Skeletal muscle satellite cell (primary cell): ENCODE data around the gene ARHGDIB.

ENCODE experiments used
- H3K27me3 ChIP-seq: 2 replicates; pipeline ENCODE4 v1.7.0; 2013; ENCODE audit warnings: low read length; ENCODE audit not compliant: control insufficient read depth, insufficient read depth
- H3K36me3 ChIP-seq: 2 replicates; pipeline ENCODE4 v1.7.0; 2013; ENCODE audit warnings: mild to moderate bottlenecking, control low read depth, low read length; ENCODE audit not compliant: insufficient read depth
- H3K4me1 ChIP-seq: 2 replicates; pipeline ENCODE4 v1.7.0; 2013; ENCODE audit warnings: low read length; ENCODE audit not compliant: control insufficient read depth, insufficient read depth
- H3K4me2 ChIP-seq: 2 replicates; pipeline ENCODE4 v1.7.0; 2013; ENCODE audit warnings: mild to moderate bottlenecking, low read length
- H3K4me3 ChIP-seq: 2 replicates; pipeline ENCODE4 v1.7.0; 2013; ENCODE audit warnings: low read length
- H3K9ac ChIP-seq: 2 replicates; pipeline ENCODE4 v1.7.0; 2013; ENCODE audit warnings: mild to moderate bottlenecking, low read depth, low read length, moderate library complexity
- H3K9me3 ChIP-seq: replicated peaks from 2 replicates; pipeline ENCODE4 v1.7.0; 2013; ENCODE audit warnings: mild to moderate bottlenecking, control low read depth, low read length

ARHGDIB gene

GRCh38 chr12:14941369-14941768 lies 20.0 kb downstream of the ARHGDIB start:
- H3K9me3 ChIP-seq: no peaks in the 10 kb centered on the region
- H3K27me3 ChIP-seq: no peaks in the 10 kb centered on the region
- no peak overlapping the region for H3K4me2 ChIP-seq
- H3K4me1 ChIP-seq: peaks cover 4% of the 10 kb centered on the region
- no peak overlapping the region for H3K9ac ChIP-seq
- no peak overlapping the region for H3K4me3 ChIP-seq
- no peaks in the 10 kb centered on the region for H3K36me3 ChIP-seq

DNA sequence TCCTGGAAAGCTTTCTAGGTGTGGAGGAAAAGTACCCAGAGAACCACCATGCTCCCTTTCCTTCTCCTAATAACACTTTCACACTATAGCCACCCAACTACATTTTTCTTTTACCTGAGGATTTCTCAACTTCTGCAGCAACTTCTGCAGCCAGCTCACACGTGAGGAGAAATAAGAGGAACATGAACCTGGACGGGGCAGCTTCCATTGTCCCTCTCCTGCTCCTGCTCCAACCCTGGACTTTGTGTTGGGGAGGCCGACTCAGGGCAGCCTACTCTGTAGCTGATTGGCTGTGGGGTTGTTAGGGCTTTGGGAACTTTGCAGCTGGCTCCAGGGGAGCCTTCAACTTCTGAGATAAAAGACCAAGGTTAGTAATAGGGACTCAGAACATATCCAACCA lies 23.1 kb downstream of the ARHGDIB start, which contains the start of gene ERP27:
Gene ERP27 (minus strand): TSS at position 237 of the 400 bp plus-strand sequence. CDS start 29 bp downstream, at position 208.
- no peaks in the 10 kb centered on the region for H3K4me1 ChIP-seq
- H3K36me3 ChIP-seq: no peaks in the 10 kb centered on the region
- H3K4me2 ChIP-seq: no peak within 1 kb of the TSS
- H3K4me3 ChIP-seq: no peak within 1 kb of the TSS
- no peak within 1 kb of the TSS for H3K9ac ChIP-seq
- H3K27me3 ChIP-seq: no peaks in the 10 kb centered on the region
- H3K9me3 ChIP-seq: no peaks in the 10 kb centered on the region

GRCh38 chr12:14937689-14938088 lies 23.7 kb downstream of the ARHGDIB start:
- H3K4me2 ChIP-seq: no peak overlapping the region
- no peaks in the 10 kb centered on the region for H3K4me1 ChIP-seq
- H3K4me3 ChIP-seq: no peak overlapping the region
- H3K9ac ChIP-seq: no peak overlapping the region
- H3K36me3 ChIP-seq: no peaks in the 10 kb centered on the region
- H3K27me3 ChIP-seq: no peaks in the 10 kb centered on the region
- no peaks in the 10 kb centered on the region for H3K9me3 ChIP-seq

GRCh38 chr12:14937014-14937413 lies 24.4 kb downstream of the ARHGDIB start:
- no peaks in the 10 kb centered on the region for H3K27me3 ChIP-seq
- no peak overlapping the region for H3K4me2 ChIP-seq
- no peak overlapping the region for H3K4me3 ChIP-seq
- no peaks in the 10 kb centered on the region for H3K9me3 ChIP-seq
- H3K36me3 ChIP-seq: no peaks in the 10 kb centered on the region
- H3K4me1 ChIP-seq: no peaks in the 10 kb centered on the region
- no peak overlapping the region for H3K9ac ChIP-seq

DNA sequence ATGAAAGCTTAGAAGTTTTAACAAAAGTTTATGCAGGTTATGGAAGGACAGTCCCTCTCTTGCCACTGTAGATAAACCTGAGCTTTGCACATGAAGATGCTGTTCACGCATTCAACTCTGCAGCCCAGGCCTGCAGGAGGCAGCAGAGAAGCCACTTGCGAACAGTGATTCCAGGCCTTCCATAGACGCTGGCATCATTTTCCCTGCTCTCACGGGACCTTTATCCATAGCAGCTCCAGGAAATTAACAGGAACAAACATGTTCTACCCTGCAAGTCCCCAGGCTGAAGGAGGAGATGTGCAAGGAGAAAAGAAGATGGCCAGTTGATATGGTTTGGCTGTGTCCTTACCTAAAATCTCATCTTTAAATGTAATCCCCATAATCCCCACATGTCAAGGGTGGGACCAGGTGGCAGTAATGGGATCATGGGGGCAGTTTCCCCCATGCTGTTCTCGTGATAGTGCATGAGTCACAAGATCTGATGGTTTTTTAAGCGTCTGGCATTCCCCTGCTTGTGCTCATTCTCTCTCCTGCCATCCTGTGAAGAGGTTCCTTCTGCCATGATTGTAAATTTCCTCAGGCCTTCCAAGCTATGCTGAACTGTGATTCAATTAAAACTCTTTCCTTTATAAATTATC lies 25.1 kb downstream of the ARHGDIB start:
- H3K9me3 ChIP-seq: no peaks in the 10 kb centered on the region
- peaks cover 4% of the 10 kb centered on the region for H3K4me1 ChIP-seq
- H3K9ac ChIP-seq: no peak overlapping the region
- H3K36me3 ChIP-seq: no peaks in the 10 kb centered on the region
- no peaks in the 10 kb centered on the region for H3K27me3 ChIP-seq
- no peak overlapping the region for H3K4me3 ChIP-seq
- H3K4me2 ChIP-seq: no peak overlapping the region

GRCh38 chr12:14935031-14935430 lies 26.4 kb downstream of the ARHGDIB start:
- H3K4me1 ChIP-seq: peaks cover 16% of the 10 kb centered on the region
- H3K9ac ChIP-seq: no peak overlapping the region
- H3K4me3 ChIP-seq: no peak overlapping the region
- H3K27me3 ChIP-seq: no peaks in the 10 kb centered on the region
- no peaks in the 10 kb centered on the region for H3K9me3 ChIP-seq
- H3K4me2 ChIP-seq: no peak overlapping the region
- H3K36me3 ChIP-seq: no peaks in the 10 kb centered on the region

DNA sequence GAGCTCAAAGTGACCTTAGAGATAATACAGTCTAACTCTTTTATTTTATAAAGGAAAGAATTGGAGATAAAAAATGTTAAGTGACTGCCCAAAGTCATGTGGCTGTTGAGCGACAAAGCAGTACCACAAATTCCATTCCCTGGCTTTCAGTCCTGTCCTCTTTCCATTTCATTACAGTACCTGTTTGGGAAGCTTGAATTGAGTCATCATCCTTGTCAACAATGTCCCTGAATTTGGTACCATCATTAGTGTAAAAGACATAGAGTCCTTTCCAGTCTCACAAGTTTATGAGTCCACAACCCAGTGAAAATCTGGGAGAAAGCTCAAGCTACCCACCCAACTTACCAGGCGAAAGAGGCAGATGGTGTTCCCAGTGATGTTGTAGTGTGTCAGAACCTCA lies 26.9 kb downstream of the ARHGDIB start:
- no peaks in the 10 kb centered on the region for H3K9me3 ChIP-seq
- H3K4me2 ChIP-seq: no peak overlapping the region
- H3K27me3 ChIP-seq: no peaks in the 10 kb centered on the region
- peaks cover 21% of the 10 kb centered on the region for H3K4me1 ChIP-seq
- H3K9ac ChIP-seq: no peak overlapping the region
- no peaks in the 10 kb centered on the region for H3K36me3 ChIP-seq
- H3K4me3 ChIP-seq: no peak overlapping the region

DNA sequence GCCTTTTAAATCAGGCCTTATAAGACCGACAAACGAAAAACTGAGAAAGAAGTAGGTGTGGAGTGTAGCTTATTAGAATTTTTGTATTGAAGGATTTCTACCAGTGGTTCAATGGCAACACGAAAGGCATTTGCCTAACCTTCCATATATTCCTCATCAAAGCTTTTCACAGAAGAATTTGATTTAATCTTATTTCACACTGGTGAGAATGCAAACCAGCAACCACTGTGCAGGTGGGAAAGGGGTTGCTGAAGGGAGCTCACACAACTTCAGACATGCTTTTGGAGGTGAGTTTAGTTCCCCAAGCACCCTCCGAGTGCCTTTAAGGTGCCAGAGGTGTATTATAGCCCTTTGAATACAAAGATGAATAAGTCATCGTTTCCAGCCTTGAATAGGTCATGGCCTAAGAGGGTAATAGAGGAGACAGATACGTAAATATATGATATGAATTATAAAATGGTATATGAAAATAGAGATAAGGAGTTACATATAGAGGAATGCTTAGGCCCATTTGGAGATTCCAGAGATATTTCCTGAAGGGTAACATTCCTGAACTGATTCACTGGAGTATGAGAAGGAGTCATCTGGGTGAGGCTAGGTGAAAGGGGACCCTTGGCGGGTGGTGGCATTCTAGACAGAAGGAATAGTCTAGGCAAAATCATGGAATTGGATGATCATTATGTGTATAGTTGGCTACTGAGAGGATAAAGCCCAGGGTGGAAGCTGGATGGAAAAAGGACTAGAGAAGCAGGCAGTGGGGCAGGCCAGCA lies 29.4 kb downstream of the ARHGDIB start:
- peaks cover 28% of the 10 kb centered on the region for H3K4me1 ChIP-seq
- no peaks in the 10 kb centered on the region for H3K27me3 ChIP-seq
- no peak overlapping the region for H3K4me2 ChIP-seq
- H3K9me3 ChIP-seq: no peaks in the 10 kb centered on the region
- H3K4me3 ChIP-seq: no peak overlapping the region
- H3K36me3 ChIP-seq: no peaks in the 10 kb centered on the region
- H3K9ac ChIP-seq: no peak overlapping the region

DNA sequence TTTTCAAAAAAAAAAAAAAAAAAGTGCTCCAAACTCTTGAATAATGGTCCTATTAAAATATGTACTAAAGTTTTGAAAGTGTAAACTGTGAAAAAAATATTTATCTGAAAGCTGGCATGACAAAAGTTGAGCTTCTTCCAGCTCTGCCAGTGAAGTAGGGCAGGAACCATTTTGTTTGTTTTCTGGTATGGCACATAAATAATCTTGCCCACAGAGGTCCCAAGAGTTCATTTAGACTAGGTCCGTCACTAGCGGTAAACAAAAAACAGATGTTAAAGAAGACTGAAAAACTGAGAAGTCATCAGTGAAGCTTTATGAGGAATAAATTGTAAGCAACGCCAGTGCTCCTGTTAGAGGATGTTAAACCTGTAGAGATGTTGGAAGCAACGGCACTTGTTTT lies 30.0 kb downstream of the ARHGDIB start:
- Histone ChIP-seq H3K4me1 (peaks cover 28% of the 10 kb centered on the region), H3K4me2 (no peak overlapping the region), H3K9me3 (no peaks in the 10 kb centered on the region), H3K9ac (peak overlapping the region; percentile 17), H3K36me3 (no peaks in the 10 kb centered on the region), H3K27me3 (no peaks in the 10 kb centered on the region), H3K4me3 (no peak overlapping the region)

DNA sequence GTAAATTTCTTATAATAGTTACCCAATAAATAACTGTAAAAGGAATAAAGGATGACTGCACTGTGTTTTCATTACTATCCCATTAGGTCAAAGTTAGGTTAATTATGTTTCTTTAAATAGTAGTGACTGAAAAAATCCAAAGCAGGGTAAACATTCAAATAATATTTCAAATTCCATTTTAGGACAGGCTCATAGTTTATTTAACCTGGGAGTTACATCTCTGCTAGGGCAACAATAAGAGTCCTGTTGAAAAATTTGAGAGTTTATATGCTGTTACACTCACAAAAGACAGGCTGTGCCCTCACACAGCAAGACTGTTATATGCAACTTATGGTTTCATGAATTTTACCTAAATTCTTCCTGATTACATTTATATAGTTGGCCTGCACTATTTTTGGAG lies 31.1 kb downstream of the ARHGDIB start:
- no peak overlapping the region for H3K9ac ChIP-seq
- H3K36me3 ChIP-seq: no peaks in the 10 kb centered on the region
- no peaks in the 10 kb centered on the region for H3K9me3 ChIP-seq

GRCh38 chr12:14928931-14929330 lies 32.5 kb downstream of the ARHGDIB start:
- Histone ChIP-seq H3K9me3 (no peaks in the 10 kb centered on the region), H3K36me3 (no peaks in the 10 kb centered on the region), H3K27me3 (no peaks in the 10 kb centered on the region), H3K4me2 (peak overlapping the region; percentile 35), H3K9ac (no peak overlapping the region), H3K4me1 (peaks cover 28% of the 10 kb centered on the region), H3K4me3 (no peak overlapping the region)

More for the DNA sequence above, 31.1 kb downstream of the ARHGDIB start:
- peaks cover 28% of the 10 kb centered on the region for H3K4me1 ChIP-seq
- peak overlapping the region; percentile 20 for H3K4me2 ChIP-seq
- no peaks in the 10 kb centered on the region for H3K27me3 ChIP-seq
- H3K4me3 ChIP-seq: no peak overlapping the region

DNA sequence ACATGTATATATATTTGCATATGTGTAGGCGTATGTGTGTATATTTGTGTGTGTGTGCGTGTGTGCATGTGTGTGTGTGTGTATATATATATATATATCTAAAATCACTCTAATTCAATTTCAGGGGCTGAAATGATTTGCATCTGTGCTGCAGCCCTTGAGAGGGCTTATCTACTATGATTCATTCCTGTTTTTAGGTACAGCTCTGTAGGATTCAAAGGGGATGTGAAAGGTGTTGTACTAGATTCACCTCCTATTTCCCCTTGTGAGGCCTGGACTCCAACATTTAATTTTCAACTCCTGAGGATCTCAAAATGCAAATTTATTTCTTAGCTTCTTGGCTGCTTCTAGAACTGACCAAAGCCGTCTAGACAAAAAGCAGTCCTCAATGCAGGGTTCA lies 34.1 kb downstream of the ARHGDIB start:
- H3K27me3 ChIP-seq: no peaks in the 10 kb centered on the region
- H3K9ac ChIP-seq: no peak overlapping the region
- no peak overlapping the region for H3K4me2 ChIP-seq
- no peaks in the 10 kb centered on the region for H3K36me3 ChIP-seq
- no peak overlapping the region for H3K4me3 ChIP-seq
- no peaks in the 10 kb centered on the region for H3K9me3 ChIP-seq
- H3K4me1 ChIP-seq: peaks cover 28% of the 10 kb centered on the region
